Suprapubic skin (tissue), 3 donors: ENCODE results near the gene ITIH1.

Experiments used
- EP300 ChIP-seq: sonication (generic); formaldehyde crosslinking; IDR thresholded peaks from one replicate; pipeline ENCODE4 v1.6.1; 2017; ENCODE audit warnings: antibody characterized with exemption
- POLR2A ChIP-seq, 2 donors: fragments of 450-650 bp; IDR thresholded peaks; one replicate each; pipeline ENCODE4 v1.6.1; 2017; ENCODE audit warnings: antibody characterized with exemption in 2 of 2, mild to moderate bottlenecking in 2 of 2, moderate library complexity in 2 of 2
- TF ChIP-seq, protein P1 (sequence below), 2 donors: fragments of 200-600 bp in 1 of 2; fragments of 450-650 bp in 1 of 2; sonication (generic) in 1 of 2; IDR thresholded peaks; one replicate each; pipeline ENCODE4 v1.5.1; 2016 to 2019; ENCODE audit warnings: antibody characterized with exemption in 2 of 2, mild to moderate bottlenecking in 1 of 2, moderate library complexity in 1 of 2

DNA sequence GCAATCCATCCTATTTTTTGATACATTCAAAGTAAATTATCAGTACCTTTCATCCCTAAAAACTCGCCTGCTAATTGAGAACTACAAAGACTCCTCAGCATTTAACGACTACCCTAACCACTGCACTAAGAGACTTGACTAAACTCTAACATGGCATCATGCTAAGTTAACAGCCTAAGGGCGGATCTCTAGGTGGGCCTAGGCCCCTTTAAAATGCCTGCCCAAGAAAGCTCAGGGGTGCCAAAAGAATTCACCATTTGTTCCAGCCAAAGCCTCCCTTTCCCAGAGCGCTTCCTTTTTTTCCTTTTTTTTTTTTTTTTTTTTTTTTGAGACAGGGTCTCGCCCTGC lies 6.1 kb upstream of the ITIH1 start:
- TF ChIP-seq EP300 (no peak), POLR2A (IDR thresholded peaks at IDR 0.05) (no peak)
- TF ChIP-seq, protein P1, sequence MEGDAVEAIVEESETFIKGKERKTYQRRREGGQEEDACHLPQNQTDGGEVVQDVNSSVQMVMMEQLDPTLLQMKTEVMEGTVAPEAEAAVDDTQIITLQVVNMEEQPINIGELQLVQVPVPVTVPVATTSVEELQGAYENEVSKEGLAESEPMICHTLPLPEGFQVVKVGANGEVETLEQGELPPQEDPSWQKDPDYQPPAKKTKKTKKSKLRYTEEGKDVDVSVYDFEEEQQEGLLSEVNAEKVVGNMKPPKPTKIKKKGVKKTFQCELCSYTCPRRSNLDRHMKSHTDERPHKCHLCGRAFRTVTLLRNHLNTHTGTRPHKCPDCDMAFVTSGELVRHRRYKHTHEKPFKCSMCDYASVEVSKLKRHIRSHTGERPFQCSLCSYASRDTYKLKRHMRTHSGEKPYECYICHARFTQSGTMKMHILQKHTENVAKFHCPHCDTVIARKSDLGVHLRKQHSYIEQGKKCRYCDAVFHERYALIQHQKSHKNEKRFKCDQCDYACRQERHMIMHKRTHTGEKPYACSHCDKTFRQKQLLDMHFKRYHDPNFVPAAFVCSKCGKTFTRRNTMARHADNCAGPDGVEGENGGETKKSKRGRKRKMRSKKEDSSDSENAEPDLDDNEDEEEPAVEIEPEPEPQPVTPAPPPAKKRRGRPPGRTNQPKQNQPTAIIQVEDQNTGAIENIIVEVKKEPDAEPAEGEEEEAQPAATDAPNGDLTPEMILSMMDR (IDR thresholded peaks at IDR 0.05): no peak
